Stimulated activated CD8-positive, alpha-beta memory T cell treated with anti-CD3 and anti-CD28 coated beads, Interleukin-4, amount 100 ng/mL, for 48 hours (primary cell): ENCODE measurements around the gene CEP112.
"Not testable (repeated sequence)": the region's sequence is repeated elsewhere in the genome, so short reads cannot be mapped to it uniquely, and the experiment has no call there.

Experiments used
- DNase-seq: peaks from one replicate; pipeline ENCODE4 v3.0.0-alpha.2; 2020

The CEP112 gene

DNA sequence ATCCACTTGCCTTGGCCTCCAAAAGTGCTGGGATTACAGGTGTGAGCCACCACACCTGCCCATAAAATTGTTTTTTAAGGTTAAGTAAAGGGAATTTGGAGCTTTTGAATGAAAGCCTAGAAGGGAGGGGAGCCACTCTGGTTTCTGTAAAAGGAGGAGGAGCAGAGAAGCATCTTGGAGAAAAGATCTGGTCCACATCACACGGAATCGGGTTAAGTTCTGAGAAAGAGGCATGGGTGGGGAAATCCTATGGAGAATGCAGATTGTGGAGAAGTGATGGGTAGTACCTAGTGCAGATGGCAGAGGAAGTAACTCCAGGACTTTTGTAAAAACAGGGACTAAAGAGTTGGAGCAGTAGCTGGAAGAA lies 18.3 kb upstream of the CEP112 start:
- no peak for DNase-seq

GRCh38 chr17:66207936-66208335 lies 16.0 kb upstream of the CEP112 start:
- no peak for DNase-seq

DNA sequence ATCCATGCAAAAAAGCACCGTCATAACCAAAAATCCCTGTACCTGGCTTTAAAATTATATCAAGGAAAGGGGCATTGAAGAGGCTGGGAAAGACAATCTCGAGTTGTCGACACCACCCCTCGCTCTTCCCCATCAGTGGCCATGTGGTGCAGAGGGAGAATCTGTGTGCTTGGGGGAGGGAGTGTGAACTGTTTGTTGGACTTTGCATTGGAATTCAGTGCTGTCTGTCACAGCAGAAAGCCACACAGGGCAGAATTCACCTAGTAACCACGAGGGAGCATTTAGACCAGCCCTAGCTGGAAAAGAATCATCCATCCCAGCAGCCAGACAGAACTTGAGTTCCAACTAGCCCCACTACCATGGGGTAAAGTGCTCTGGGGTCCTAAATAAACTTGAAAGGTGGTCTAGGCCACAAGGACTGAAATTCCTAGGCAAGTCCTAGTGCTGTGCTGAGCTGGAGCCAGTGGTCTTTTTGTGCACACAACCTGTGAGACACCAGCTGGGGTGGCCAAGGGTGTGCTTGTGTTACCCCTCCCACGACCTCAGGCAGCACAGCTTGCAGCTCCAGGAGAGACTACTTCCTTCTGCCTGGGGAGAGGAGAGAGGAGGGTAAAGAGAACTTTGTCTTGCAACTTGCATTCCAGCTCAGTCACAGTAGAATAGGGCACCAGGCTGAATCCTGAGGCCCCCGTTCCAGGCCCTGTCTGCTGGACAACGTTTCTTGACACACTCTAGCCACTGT lies 11.5 kb upstream of the CEP112 start:
- no peak for DNase-seq

- DNase-seq, result peak; percentile 58
These were observed 8.8 kb upstream of the CEP112 start for GRCh38 chr17:66200685-66201092.

DNA sequence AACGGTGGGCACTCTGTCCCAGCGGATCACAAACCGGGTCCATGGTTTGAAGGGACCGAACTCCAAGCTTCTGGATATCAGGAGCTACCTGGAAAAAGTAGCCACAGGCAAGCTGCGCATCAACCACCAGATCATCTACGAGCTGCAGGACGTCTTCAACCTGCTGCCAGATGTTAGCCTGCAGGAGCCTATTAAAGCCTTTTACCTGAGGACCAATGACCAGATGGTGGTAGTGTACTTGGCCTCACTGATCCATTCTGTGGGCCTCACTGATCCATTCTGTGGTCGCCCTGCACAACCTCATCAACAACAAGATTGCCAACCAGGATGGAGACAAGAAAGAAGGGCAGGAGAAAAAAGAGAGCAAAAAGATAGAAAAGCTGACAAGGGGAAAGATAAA lies 6.3 kb upstream of the CEP112 start:
- no peak for DNase-seq

DNA sequence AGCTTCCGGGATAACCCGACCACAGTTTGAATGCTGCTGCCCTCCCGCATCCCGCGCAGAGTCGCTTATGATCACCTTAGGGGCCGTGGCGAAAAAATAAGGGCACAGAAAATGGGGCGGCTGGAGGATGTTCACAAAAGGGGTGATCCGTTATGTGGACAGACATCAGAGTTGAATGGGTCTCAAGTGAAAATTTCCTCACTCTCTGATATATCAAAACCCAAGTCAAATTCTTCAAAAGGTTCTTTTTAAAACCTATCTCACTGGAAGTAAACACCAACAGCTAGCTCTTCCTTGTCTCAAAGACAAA lies 400 bp upstream of the CEP112 start:
- no peak for DNase-seq

- DNase-seq, result no peak
These were observed 968 bp downstream of the CEP112 start for GRCh38 chr17:66190738-66191592.

- no peak for DNase-seq
These were observed 4.2 kb downstream of the CEP112 start for GRCh38 chr17:66187718-66188117.

GRCh38 chr17:66185862-66186261 lies 6.1 kb downstream of the CEP112 start:
- DNase-seq, result no peak

- DNase-seq, result no peak
These were observed 7.5 kb downstream of the CEP112 start for GRCh38 chr17:66184392-66184791.

GRCh38 chr17:66183529-66183928 lies 8.4 kb downstream of the CEP112 start:
- DNase-seq, result no peak

GRCh38 chr17:66178642-66179041 lies 13.3 kb downstream of the CEP112 start:
- DNase-seq, result no peak

DNA sequence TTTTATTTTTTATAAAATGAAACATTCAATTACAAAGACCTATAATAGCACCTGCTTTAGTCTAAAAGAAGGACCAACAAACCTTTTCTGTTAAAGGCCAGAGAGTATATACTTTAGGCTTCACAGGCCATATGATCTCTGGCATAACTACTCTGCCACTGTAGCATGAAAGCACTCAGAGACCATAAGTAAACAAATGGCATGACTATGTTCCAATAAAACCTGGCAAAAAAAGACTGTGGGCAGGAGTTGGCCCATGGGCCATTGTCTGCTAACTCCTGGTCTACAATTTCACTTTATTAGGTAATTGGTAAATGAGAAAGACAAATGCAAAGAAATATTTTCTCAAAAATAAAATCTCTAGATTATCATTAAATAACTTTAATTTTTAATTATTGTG lies 14.9 kb downstream of the CEP112 start:
- no peak for DNase-seq

GRCh38 chr17:66175892-66176291 lies 16.0 kb downstream of the CEP112 start:
- DNase-seq, result no peak

DNA sequence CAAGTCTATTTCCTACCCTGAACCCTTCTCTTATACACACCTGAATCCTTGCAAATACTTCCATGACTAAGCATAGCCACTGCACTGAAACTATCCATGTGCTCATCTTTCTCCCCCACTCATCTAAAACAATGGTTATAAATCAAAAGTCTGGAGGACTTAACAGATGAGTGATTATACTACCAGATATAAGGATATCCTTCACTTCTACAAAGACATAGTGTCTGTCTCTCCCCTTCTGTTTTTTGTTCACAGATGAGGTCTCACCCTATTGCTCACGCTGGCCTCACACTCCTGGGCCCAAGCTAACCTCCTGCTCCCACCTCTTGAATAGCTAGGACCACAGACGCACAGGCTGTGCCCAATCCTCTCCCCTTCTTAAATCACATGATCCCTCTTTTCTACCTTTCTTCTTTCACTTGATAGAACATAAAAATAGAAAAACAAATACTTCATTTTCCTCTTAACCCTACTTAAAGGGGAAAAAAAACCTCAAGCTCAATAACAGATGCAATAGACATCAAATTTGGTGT lies 19.2 kb downstream of the CEP112 start:
- no peak for DNase-seq

- DNase-seq, result no peak
These were observed 19.8 kb downstream of the CEP112 start for GRCh38 chr17:66172144-66172543.

DNA sequence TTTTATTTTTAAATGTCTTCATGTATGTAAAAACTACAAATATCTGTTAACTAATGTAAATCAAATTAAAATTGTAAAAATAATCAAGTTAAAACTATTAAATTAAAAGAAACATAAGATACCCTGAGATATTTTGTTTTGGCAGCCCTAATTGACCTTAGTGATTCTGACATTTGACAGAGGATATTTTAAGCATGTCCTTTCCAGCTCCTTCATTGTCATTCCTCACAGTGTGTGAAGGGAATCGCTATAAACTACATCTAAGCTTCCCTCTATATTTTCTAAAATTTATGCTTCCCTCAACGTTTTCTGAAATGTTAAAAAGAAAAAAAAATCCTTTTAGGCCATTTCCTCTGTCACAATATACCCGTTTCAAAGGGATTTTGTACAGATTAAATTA lies 20.2 kb downstream of the CEP112 start:
- no peak for DNase-seq

GRCh38 chr17:66171172-66171571 lies 20.8 kb downstream of the CEP112 start:
- DNase-seq, result no peak

DNA sequence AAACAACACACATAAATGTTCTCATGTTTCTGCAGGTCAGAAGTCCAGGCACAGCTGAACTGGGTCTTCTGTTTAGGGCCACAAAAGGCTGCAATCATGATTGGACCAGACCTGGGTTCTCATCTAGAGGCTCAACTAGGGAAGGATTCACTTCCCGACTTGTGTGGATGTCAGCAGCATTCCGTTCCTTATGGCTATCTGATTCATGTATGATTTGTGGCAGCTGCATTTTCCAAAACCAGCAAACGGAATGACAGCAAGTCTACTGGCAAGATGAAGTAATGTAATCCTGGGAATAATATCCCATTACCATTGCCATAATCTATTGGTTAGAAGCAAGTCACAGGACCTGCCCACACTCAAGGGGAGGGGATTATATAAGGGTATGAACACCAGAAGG lies 22.1 kb downstream of the CEP112 start:
- DNase-seq, result no peak

DNA sequence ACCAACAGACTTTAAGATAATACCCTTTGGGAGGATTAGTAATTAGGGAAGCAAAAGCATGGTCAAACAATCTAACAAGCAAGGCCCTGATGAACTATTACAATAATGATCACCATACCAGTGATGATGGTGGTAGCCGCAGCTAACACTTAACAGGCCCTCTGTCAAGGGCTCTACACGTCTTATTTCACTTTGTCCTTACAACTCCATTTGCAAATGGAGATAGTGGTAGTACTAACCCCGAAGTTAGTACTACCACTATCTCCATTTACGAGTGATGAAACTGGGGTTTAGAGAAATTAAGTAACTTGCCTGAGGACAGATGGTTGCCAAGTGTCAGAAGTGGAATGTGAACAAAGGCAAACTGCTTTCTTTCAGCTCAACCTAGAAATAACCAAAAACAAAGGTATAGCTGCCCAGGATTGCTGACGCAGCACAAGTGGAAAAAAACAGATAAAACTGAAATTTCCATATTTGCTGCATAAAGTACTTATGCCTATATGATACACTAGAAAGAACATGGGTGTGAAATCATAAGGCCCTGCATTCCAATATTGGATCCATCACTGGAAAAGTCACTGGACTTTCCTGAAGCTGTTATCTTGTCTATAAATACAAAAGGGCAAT lies 24.6 kb downstream of the CEP112 start:
- DNase-seq, result no peak

- no peak for DNase-seq
These were observed 26.3 kb downstream of the CEP112 start for GRCh38 chr17:66165537-66166123.

DNA sequence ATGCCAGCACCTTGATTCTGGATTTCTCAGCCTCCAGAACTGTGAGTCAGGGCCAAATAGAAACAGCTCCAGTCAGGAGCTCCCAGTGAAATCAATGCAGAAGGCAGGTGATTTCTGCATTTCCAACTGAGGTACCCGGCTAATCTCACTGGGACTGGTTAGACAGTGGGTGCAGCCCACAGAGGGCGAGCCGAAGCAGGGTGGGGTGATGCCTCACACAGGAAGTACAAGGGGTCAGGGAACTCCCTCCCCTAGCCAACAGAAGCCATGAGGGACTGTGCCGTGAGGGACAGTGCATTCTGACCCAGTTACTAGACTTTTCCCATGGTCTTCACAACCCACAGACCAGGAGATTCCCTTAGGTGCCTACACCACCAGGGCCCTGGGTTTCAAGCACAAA lies 36.9 kb downstream of the CEP112 start:
- DNase-seq, result not testable (repeated sequence)

- no peak for DNase-seq
These were observed 39.2 kb downstream of the CEP112 start for GRCh38 chr17:66152756-66153155.

DNA sequence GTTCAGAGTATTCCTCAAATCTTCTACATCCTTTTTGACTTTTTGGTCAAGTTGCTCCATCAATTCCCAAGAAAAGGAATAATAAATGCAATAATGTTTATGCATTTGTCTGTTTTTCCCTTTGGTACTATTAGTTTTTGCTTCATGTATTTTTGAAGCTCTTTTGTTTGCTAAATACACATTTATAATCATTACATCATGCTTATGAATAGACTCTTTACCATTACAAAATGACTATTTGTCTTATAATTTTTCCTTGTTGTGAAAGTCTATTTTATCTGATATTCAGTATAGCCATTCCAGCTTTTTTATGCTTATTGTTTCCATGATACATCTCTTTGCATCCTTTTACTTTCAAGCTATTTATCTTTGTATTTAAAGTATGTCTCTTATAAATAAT lies 41.2 kb downstream of the CEP112 start:
- DNase-seq, result no peak
